Vagina (tissue), 2 donors: ENCODE measurements around the gene EPB41L5. TPM values are rescaled to one million over a fixed set of nuclear protein-coding genes. Genes with fewer than 3 reads are reported as not detected.
A peak's percentile ranks its signal among the peaks of the same experiment; 100 is the strongest.

Experiments used
- DNase-seq, 2 donors: peaks; one replicate each; pipeline ENCODE4 v3.0.0-alpha.2; 2017; ENCODE audit errors: extremely low spot score in 2 of 2
- H3K27ac ChIP-seq: fragments of 200-600 bp; sonication (generic); one replicate; pipeline ENCODE4 v1.5.1; 2019
- H3K27me3 ChIP-seq: fragments of 200-600 bp; sonication (generic); one replicate; pipeline ENCODE4 v1.5.1; 2019
- H3K36me3 ChIP-seq, 2 donors: fragments of 200-600 bp; sonication (generic); one replicate each; pipeline ENCODE4 v1.5.1; 2017 to 2019
- H3K4me1 ChIP-seq: fragments of 200-600 bp; sonication (generic); one replicate; pipeline ENCODE4 v1.5.1; 2019
- H3K4me3 ChIP-seq, 2 donors: fragments of 200-600 bp; sonication (generic); 1 replicate in 1 of 2; 2 replicates in 1 of 2; pipeline ENCODE4 v1.5.1; 2016 to 2019
- H3K9me3 ChIP-seq: fragments of 200-600 bp; sonication (generic); one replicate; pipeline ENCODE4 v1.5.1; 2019
- POLR2A ChIP-seq, 2 donors: fragments of 450-650 bp; IDR thresholded peaks; one replicate each; pipeline ENCODE4 v1.6.1; 2017; ENCODE audit warnings: antibody characterized with exemption in 2 of 2, mild to moderate bottlenecking in 2 of 2, moderate library complexity in 2 of 2
- POLR2AphosphoS5 ChIP-seq, 2 donors: sonication (generic); formaldehyde crosslinking; IDR thresholded peaks; one replicate each; pipeline ENCODE4 v1.9.0; 2017; ENCODE audit warnings: antibody characterized with exemption in 2 of 2, mild to moderate bottlenecking in 2 of 2, low read depth in 1 of 2; ENCODE audit not compliant: insufficient read depth in 1 of 2
- intact Hi-C: fragments of 100-400 bp; cut with DNase I; formaldehyde crosslinking; loops from one replicate; pipeline ENCODE4 v1.15.1; 2023
- total RNA-seq: library from RNA; depleted of rRNA; stranded (reverse); fragments of >200 nt; gene quantifications from one replicate; pipeline ENCODE4 v1.2.3, GENCODE V29; 2016
- TF ChIP-seq, protein P1 (sequence below), 3 experiments: fragments of 450-650 bp in 2 of 3; fragments of 200-600 bp in 1 of 3; sonication (generic) in 1 of 3; IDR thresholded peaks; one replicate each; pipeline ENCODE4 v1.5.1; 2017 to 2019; ENCODE audit warnings: antibody characterized with exemption in 3 of 3, mild to moderate bottlenecking in 2 of 3, moderate library complexity in 2 of 3

The EPB41L5 gene
- total RNA-seq, 1 donor from 2014 or later, result 37.6 TPM

DNA sequence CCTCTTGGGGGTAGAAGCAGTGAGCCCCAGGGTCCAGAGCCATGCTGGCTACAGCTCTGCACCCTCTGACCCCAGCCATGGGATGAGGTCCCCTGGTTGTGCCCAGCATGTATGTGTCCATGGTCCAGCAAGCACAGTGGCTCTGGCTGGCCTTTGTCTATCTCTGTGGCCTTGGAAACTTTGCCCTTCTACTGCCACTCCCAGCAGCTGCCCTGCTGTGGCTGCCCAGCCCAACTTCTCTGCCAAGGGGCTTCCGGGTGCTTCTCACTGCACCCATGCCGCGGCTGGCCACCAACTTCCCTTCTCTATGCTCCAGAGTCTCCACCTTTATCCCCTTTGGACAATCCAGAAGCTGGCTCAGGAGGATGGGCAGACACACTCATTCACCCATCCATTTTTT, 191.5 kb downstream of the EPB41L5 start:
- no peaks in the 10 kb centered on the region for H3K4me1 ChIP-seq
- no peaks in the 10 kb centered on the region for H3K9me3 ChIP-seq
- no peak for DNase-seq
- H3K36me3 ChIP-seq, result no peaks in the 10 kb centered on the region
- no peak for TF ChIP-seq POLR2AphosphoS5 (IDR thresholded peaks at IDR 0.05; ENCODE audit: insufficient read depth in 1 of 2, low read depth in 1 of 2)
- TF ChIP-seq, protein P1, sequence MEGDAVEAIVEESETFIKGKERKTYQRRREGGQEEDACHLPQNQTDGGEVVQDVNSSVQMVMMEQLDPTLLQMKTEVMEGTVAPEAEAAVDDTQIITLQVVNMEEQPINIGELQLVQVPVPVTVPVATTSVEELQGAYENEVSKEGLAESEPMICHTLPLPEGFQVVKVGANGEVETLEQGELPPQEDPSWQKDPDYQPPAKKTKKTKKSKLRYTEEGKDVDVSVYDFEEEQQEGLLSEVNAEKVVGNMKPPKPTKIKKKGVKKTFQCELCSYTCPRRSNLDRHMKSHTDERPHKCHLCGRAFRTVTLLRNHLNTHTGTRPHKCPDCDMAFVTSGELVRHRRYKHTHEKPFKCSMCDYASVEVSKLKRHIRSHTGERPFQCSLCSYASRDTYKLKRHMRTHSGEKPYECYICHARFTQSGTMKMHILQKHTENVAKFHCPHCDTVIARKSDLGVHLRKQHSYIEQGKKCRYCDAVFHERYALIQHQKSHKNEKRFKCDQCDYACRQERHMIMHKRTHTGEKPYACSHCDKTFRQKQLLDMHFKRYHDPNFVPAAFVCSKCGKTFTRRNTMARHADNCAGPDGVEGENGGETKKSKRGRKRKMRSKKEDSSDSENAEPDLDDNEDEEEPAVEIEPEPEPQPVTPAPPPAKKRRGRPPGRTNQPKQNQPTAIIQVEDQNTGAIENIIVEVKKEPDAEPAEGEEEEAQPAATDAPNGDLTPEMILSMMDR (IDR thresholded peaks at IDR 0.05), result no peak
- TF ChIP-seq POLR2A (IDR thresholded peaks at IDR 0.05), result no peak
- no peak overlapping the region for H3K4me3 ChIP-seq
- intact Hi-C loops, result no loop called here
- no peak overlapping the region for H3K27ac ChIP-seq
- H3K27me3 ChIP-seq, result no peaks in the 10 kb centered on the region

GRCh38 chr2:120204945-120205670, 192.2 kb downstream of the EPB41L5 start:
- Histone ChIP-seq H3K27me3 (no peaks in the 10 kb centered on the region), H3K9me3 (no peaks in the 10 kb centered on the region), H3K27ac (no peak overlapping the region), H3K4me1 (no peaks in the 10 kb centered on the region), H3K4me3 (no peak overlapping the region), H3K36me3 (no peaks in the 10 kb centered on the region)
- TF ChIP-seq POLR2A (IDR thresholded peaks at IDR 0.05), result no peak
- DNase-seq, result peak in 1 of 2 donors; percentile 58
- intact Hi-C loops, result no loop called here

- no peak for TF ChIP-seq POLR2A (IDR thresholded peaks at IDR 0.05)
- TF ChIP-seq, protein P1 (IDR thresholded peaks at IDR 0.05), result no peak
- TF ChIP-seq POLR2AphosphoS5 (IDR thresholded peaks at IDR 0.05; ENCODE audit: insufficient read depth in 1 of 2, low read depth in 1 of 2), result no peak
- Histone ChIP-seq H3K36me3 (no peaks in the 10 kb centered on the region), H3K27me3 (no peaks in the 10 kb centered on the region), H3K9me3 (no peaks in the 10 kb centered on the region), H3K27ac (no peak overlapping the region), H3K4me3 (no peak overlapping the region), H3K4me1 (no peaks in the 10 kb centered on the region)
- DNase-seq, result peak in 1 of 2 donors; percentile 72
- intact Hi-C loops, result no loop called here
These were observed 193.2 kb downstream of the EPB41L5 start for GRCh38 chr2:120206022-120206581.

DNA sequence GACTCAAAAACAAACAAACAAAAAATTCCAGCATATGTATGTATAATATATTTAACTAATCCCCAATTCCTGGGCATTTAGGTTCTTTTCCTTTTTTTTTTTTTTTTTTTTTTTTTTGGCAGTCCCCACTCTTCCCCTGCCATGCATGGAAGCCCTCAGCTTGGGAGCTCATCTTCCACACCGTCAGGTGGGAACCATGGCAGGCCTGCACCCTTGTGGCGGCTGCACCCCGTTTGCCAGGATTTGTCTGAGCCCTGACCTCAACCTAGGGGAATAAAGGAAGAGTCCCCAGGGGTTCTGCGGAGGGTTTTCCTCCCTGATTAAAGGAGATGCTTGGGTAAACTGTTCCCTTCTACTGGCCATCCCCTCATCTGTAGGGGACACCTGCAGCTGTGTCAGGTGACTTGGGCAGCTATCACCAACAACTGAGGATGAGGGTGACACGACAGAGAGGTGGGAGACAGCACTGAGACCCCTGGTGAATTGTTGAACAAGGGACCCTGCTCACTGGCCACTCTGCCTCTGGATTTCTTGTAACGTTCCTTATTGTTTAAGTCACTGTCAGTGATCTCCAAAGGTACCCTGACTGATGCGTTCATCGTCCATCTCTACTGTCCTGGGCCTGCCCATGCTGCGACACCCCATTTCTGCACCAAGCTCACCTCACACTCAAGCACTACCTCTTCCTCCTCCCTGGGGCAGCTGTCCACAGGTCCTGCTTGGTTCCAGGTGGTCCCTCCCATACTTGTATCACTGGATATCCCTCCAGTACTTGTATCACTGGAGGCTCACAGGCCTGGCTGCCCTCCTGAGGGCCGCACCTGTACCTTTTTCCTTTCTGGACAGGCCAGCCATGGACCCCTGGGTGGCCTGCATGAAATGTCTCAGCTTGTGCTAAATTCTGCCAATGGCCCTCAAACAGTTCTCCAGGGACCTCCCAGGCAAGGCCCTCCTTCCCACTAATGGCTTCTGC, 195.8 kb downstream of the EPB41L5 start:
- Histone ChIP-seq H3K27ac (no peak overlapping the region), H3K4me1 (no peaks in the 10 kb centered on the region), H3K36me3 (no peaks in the 10 kb centered on the region), H3K4me3 (no peak overlapping the region), H3K27me3 (no peaks in the 10 kb centered on the region), H3K9me3 (no peaks in the 10 kb centered on the region)
- TF ChIP-seq POLR2A (IDR thresholded peaks at IDR 0.05) (no peak), POLR2AphosphoS5 (IDR thresholded peaks at IDR 0.05; ENCODE audit: insufficient read depth in 1 of 2, low read depth in 1 of 2) (no peak)
- TF ChIP-seq, protein P1 (IDR thresholded peaks at IDR 0.05), result no peak
- DNase-seq, result peak in 1 of 2 donors; percentile 77
- intact Hi-C loops, result no loop called here

GRCh38 chr2:120209427-120210269, 196.8 kb downstream of the EPB41L5 start:
- H3K27ac ChIP-seq, result no peak overlapping the region
- H3K36me3 ChIP-seq, result no peaks in the 10 kb centered on the region
- peak in 1 of 2 donors; percentile 83 for DNase-seq
- H3K4me1 ChIP-seq, result no peaks in the 10 kb centered on the region
- no peak overlapping the region for H3K4me3 ChIP-seq
- no peaks in the 10 kb centered on the region for H3K27me3 ChIP-seq
- no peak for TF ChIP-seq POLR2AphosphoS5 (IDR thresholded peaks at IDR 0.05; ENCODE audit: insufficient read depth in 1 of 2, low read depth in 1 of 2)
- TF ChIP-seq, protein P1 (IDR thresholded peaks at IDR 0.05), result no peak
- TF ChIP-seq POLR2A (IDR thresholded peaks at IDR 0.05), result no peak
- intact Hi-C loops, result no loop called here
- H3K9me3 ChIP-seq, result no peaks in the 10 kb centered on the region
